T-helper 1 cell treated with Interleukin-12 subunit alpha and Interleukin-12 subunit beta and Interleukin-4 antibody, amounts not matched to agents 30 μg/mL and 1 μg/mL, for 36 hours (primary cell): ENCODE measurements around the gene PTMA.
A peak's percentile ranks its signal among the peaks of the same experiment; 100 is the strongest.
"Not testable (repeated sequence)": the region's sequence is repeated elsewhere in the genome, so short reads cannot be mapped to it uniquely, and the experiment has no call there.

Experiments used
- H3K27ac Mint-ChIP-seq: one replicate; pipeline ENCODE4 v1.8.0; 2021; ENCODE audit warnings: mild to moderate bottlenecking, mixed read lengths
- H3K27me3 Mint-ChIP-seq: one replicate; pipeline ENCODE4 v1.8.0; 2021; ENCODE audit warnings: low read depth, mixed read lengths
- H3K36me3 Mint-ChIP-seq: one replicate; pipeline ENCODE4 v1.8.0; 2021; ENCODE audit warnings: low read depth, mixed read lengths
- H3K4me1 Mint-ChIP-seq: one replicate; pipeline ENCODE4 v1.8.0; 2021; ENCODE audit warnings: low read depth, mixed read lengths
- H3K4me3 Mint-ChIP-seq: one replicate; pipeline ENCODE4 v1.8.0; 2021; ENCODE audit warnings: mild to moderate bottlenecking, moderate library complexity, mixed read lengths
- H3K9me3 Mint-ChIP-seq: one replicate; pipeline ENCODE4 v1.8.0; 2021; ENCODE audit warnings: mixed read lengths

Gene PTMA

DNA sequence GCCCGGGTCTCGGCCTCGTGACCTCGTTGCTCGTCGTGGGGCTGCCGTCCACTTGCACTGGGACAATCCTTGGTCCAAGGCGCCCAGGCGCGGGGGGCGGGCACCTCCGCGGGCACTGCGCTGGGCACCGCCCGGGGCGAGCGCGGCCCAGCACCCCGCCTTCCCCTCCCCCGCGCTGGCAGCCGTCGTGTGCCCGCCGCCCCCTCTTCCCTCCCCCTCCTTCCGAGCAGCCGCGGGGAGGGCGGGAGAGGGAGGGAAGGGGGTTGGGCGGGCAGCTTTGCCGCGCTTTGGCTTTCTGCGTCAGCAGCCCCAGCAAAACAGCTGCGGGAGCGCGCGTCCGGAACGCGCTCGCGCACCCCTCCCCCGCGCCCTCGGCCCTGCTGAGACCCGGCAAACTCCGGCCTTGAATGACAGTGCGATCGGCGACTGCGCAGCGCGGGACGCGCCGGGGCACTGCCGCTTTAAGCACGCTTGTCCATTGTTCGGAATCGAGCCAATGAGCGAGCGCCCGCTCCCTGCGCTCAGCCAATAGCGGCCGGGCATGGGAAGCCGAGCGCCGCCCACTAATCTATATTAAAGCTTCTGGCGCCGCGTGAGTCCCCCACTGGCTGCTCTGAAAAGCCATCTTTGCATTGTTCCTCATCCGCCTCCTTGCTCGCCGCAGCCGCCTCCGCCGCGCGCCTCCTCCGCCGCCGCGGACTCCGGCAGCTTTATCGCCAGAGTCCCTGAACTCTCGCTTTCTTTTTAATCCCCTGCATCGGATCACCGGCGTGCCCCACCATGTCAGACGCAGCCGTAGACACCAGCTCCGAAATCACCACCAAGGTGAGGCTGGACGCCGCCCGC, at the start of gene PTMA:
Gene PTMA, plus strand, starts transcription at position 599 of the 846 bp plus-strand sequence. Its CDS starts 182 bp downstream, at position 781.
- peaks cover 3% of the 10 kb centered on the region for H3K27me3 Mint-ChIP-seq
- H3K4me1 Mint-ChIP-seq = peaks cover 30% of the 10 kb centered on the region
- H3K9me3 Mint-ChIP-seq = no peaks in the 10 kb centered on the region
- peaks cover 29% of the 10 kb centered on the region for H3K36me3 Mint-ChIP-seq
- peak within 1 kb of the TSS; percentile 96 for H3K4me3 Mint-ChIP-seq
- H3K27ac Mint-ChIP-seq = peak within 1 kb of the TSS; percentile 100

DNA sequence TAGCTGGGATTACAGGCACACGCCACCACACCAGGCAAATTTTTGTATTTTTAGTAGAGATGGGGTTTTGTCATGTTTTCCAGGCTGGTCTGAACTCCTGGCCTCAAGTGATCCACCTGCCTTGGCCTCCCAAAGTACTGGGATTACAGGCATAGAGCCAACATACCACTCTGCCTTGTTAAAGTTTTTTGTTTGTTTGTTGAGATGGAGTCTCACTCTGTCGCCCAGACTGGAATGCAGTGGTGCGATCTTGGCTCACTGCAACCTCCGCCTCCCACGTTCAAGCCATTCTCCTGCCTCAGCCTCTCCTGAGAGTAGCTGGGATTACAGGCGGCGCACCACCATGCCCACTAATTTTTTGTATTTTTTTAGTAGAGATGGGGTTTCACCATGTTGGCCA, 48.3 kb upstream of the PTMA start:
- not testable (repeated sequence) for H3K4me3 Mint-ChIP-seq, H3K9me3 Mint-ChIP-seq, H3K36me3 Mint-ChIP-seq, H3K27ac Mint-ChIP-seq, H3K27me3 Mint-ChIP-seq
- H3K4me1 Mint-ChIP-seq = peaks cover 13% of the 10 kb centered on the region

GRCh38 chr2:231660860-231661259, 47.5 kb upstream of the PTMA start:
- no peak overlapping the region for H3K4me3 Mint-ChIP-seq

DNA sequence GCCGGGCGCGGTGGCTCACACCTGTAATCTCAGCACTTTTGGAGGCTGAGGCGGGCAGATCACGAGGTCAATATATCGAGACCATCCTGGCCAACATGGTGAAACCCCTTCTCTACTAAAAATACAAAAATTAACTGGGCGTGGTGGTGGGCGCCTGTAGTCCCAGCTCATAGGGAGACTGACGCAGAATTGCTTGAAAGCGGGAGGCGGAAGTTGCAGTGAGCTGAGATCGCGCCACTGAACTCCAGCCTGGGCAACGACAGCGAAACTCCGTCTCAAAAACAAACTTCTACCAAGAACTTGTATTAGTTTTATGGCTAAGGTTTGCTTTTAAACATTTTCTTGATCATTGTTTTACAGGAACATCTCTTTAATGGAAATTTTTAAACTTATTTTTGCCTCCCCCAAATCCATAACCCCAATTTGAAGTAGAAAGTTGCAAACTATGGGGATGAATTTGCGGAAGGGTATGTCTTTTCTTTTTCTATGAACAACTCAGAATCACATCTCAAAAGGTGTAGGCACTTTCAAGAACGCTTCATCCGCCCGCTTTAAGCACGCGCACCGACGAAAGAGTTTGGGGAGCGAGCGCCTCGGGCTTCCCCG, 46.8 kb upstream of the PTMA start:
- Mint-ChIP-seq H3K27me3 (no peaks in the 10 kb centered on the region), H3K4me1 (peaks cover 10% of the 10 kb centered on the region), H3K4me3 (peak overlapping the region; percentile 65), H3K36me3 (no peaks in the 10 kb centered on the region), H3K9me3 (no peaks in the 10 kb centered on the region), H3K27ac (peak overlapping the region; percentile 96)

More at GRCh38 chr2:231660860-231661259, 47.5 kb upstream of the PTMA start:
- Mint-ChIP-seq H3K27ac (peak overlapping the region; percentile 96), H3K9me3 (no peaks in the 10 kb centered on the region), H3K27me3 (no peaks in the 10 kb centered on the region), H3K4me1 (peaks cover 12% of the 10 kb centered on the region), H3K36me3 (no peaks in the 10 kb centered on the region)

- Mint-ChIP-seq H3K4me1 (peaks cover 10% of the 10 kb centered on the region), H3K4me3 (peak overlapping the region; percentile 65), H3K27me3 (no peaks in the 10 kb centered on the region), H3K9me3 (no peaks in the 10 kb centered on the region), H3K27ac (peak overlapping the region; percentile 96), H3K36me3 (no peaks in the 10 kb centered on the region)
Measured at GRCh38 chr2:231662028-231662810, 46.1 kb upstream of the PTMA start.

GRCh38 chr2:231662811-231663457, 45.4 kb upstream of the PTMA start:
- peak overlapping the region; percentile 96 for H3K27ac Mint-ChIP-seq
- no peaks in the 10 kb centered on the region for H3K27me3 Mint-ChIP-seq
- peak overlapping the region; percentile 20 for H3K4me3 Mint-ChIP-seq
- no peaks in the 10 kb centered on the region for H3K36me3 Mint-ChIP-seq
- peaks cover 10% of the 10 kb centered on the region for H3K4me1 Mint-ChIP-seq
- H3K9me3 Mint-ChIP-seq = no peaks in the 10 kb centered on the region

DNA sequence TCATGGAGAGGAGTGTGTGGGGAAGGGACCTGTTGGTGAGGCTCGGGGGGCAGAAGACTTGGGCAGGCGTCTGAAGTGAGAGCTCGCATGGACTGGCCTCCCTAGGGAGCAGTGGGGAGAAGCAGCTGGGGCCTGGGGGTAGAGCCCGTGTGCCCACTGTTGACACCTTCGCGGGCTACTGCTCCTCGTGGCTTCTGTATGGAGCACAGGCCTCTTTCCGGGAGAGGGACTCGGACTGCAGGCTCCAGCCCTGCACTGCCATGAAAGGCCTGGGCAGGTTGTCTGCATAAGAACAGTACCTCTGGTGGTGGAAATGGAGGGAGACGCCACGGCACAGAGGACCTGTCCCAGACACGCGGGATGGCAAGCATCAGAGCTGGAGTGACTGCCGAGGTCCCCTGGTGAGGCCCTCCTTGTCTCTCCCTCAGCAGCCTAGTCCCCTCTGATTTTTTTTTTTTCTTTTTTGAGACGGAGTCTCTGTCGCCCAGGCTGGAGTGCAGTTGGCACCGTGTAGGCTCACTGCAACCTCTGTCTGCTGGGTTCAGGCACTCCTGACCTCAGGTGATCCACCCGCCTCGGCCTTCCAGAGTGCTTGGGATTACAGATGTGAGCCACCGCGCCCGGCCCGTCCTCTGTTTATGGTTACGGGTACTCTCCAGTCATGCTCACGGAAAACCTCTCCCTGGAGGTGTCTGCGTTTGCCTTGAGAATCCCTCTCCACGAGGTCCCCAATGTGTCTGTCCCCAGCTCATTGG, 44.7 kb upstream of the PTMA start:
- H3K27ac Mint-ChIP-seq = peak overlapping the region; percentile 53
- H3K9me3 Mint-ChIP-seq = no peaks in the 10 kb centered on the region
- H3K4me1 Mint-ChIP-seq = peaks cover 10% of the 10 kb centered on the region
- H3K36me3 Mint-ChIP-seq = no peaks in the 10 kb centered on the region
- no peaks in the 10 kb centered on the region for H3K27me3 Mint-ChIP-seq
- H3K4me3 Mint-ChIP-seq = no peak overlapping the region

DNA sequence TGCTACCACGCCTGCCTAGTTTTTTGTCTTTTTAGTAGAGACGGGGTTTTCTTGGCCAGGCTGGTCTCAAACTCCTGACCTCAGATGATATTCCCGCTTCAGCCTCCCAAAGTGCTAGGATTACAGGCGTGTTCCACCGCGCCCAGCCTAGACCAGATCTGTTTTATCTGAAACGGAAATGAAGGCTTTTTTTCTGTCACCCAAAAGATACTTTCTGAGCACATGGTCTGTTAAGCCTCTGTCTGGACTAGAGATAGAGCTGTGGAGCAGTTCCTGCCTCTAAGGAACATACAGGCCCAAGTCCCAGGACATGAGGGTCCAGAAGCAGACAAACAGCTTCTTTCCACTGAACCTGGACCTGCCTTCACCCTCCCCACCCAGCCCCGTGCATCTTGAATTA, 43.6 kb upstream of the PTMA start:
- H3K4me1 Mint-ChIP-seq = peaks cover 10% of the 10 kb centered on the region

DNA sequence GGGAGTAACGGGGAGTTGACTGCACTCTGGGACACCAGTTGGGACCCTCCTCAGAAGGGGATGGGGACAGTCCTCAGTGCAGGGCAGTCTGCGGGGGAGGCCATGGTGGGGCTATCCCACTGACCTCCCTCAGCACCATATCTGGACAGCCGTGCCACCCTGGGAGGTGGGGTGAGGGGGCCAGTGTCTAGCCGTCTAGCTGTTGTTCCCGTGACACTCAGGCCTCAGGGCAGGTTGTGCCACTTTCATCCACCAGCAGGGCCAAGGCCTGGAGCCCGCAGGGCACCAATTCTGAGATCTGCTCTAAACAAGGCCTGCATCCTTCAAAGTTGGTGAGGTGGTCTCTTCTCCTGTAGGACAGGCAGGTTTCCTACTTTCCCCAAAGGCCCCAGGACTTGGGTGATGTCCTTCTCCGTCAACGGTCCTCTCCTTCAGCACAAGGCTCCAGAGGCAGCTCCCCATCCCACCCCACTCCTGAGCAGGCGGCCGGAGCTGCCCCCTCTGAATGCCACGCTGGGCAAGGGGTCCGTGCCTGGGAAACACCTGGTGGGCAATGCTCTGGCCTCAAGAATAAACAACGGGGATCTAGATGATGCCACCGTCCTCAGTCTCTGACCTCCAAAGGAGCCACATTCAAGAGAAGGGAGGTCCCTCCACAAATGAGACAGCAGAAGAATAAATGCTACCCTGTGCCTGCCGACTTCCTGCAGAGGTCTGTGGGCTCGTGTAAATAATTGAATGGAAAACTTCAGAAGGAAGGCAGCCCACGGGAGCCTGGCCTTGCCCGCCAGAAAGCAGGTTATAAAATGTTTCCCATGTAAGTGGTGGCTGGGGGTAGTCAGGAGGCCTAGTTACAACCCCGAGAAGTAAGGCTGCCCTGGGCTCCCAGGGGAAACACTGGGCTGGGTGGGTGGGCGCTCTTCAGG, 42.8 kb upstream of the PTMA start:
- Mint-ChIP-seq H3K9me3 (no peaks in the 10 kb centered on the region), H3K27me3 (no peaks in the 10 kb centered on the region), H3K36me3 (no peaks in the 10 kb centered on the region), H3K4me1 (peaks cover 10% of the 10 kb centered on the region), H3K27ac (peak overlapping the region; percentile 62), H3K4me3 (no peak overlapping the region)

More for the DNA sequence above, 43.6 kb upstream of the PTMA start:
- H3K27ac Mint-ChIP-seq = no peak overlapping the region
- H3K27me3 Mint-ChIP-seq = no peaks in the 10 kb centered on the region
- no peak overlapping the region for H3K4me3 Mint-ChIP-seq
- H3K9me3 Mint-ChIP-seq = no peaks in the 10 kb centered on the region
- H3K36me3 Mint-ChIP-seq = no peaks in the 10 kb centered on the region

DNA sequence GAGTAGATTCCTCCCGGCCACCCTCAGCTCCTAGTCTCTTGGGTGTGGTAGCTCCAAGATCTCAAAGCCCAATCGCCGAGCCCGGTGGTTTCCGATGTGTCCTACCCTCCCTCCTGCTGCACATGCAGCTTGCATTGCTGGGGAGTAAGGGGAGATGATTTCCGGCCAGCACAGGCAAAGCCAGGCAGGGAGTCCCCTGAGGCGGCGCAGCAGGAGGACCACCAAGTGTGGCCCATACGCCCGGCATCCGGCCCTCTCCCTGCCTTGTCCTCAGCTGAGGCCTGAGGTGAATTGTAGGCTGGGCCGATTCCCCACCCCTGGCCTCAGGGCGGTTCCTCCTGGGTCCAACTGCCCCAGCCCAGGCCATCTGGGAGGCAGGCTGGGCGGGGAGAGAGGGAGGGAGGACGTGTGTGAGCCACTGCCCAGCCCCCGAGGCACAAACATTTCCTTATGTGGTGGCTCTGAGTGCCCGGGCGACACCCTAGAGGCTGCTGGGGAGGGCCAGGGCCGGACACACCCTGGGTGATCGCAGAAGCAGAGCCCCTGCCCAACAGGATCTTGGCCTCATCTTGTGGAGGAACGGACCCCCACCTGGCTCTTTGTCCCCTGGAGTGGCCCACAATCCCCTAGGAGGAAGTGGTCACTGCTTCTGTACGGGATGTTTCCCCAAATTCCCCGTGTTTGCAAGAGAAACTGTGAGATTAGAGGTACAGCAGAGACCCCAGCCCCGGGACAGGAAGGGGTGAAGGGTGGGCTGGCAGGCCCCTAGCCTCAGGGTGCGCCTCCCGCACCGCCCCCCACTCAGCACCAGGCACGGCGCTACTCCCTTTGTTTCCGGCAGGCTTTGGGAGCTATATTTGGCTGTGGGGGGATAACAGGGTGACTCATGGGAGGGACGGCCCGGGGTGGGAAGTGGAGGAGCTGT, 41.9 kb upstream of the PTMA start:
- no peaks in the 10 kb centered on the region for H3K9me3 Mint-ChIP-seq
- peaks cover 10% of the 10 kb centered on the region for H3K4me1 Mint-ChIP-seq
- H3K4me3 Mint-ChIP-seq = no peak overlapping the region
- no peaks in the 10 kb centered on the region for H3K27me3 Mint-ChIP-seq
- no peaks in the 10 kb centered on the region for H3K36me3 Mint-ChIP-seq
- no peak overlapping the region for H3K27ac Mint-ChIP-seq

DNA sequence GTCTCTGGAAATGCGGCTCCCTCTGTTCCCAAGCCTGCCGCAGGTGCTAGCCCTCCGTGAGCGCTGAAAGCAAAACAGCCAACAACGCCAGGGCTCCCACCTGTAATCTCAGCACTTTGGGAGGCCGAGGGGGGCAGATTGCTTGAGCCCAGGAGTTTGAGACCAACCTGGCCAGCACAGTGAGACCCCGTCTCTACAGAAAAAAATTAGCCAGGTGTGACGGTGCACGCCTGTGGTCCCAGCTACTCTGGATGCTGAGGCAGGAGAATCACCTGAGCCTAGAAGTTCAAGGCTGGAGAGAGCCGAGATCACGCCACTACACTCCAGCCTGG, 41.3 kb upstream of the PTMA start:
- Mint-ChIP-seq H3K4me3 (no peak overlapping the region), H3K9me3 (no peaks in the 10 kb centered on the region)

DNA sequence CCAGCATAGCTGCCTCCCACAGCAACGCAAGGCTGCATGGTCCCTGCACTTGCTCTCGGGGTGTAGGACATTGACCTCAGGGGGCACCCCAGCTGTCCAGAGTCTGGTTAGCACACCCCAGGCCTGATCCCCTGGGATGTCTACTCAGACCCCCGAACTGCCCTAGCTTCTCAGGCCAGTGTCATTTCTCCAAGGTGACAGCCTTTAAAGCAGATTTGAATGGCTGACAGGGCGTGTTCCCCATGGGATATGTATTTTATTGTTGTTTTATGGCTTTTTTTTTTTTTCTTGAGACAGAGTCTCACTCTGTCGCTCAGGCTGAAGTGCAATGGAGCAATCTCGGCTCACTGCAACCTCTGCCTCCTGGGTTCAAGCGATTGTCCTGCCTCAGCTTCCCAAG, 40.8 kb upstream of the PTMA start:
- H3K4me1 Mint-ChIP-seq = peaks cover 12% of the 10 kb centered on the region
- no peaks in the 10 kb centered on the region for H3K36me3 Mint-ChIP-seq
- no peak overlapping the region for H3K4me3 Mint-ChIP-seq
- no peaks in the 10 kb centered on the region for H3K27me3 Mint-ChIP-seq
- H3K27ac Mint-ChIP-seq = no peak overlapping the region
- H3K9me3 Mint-ChIP-seq = no peaks in the 10 kb centered on the region

More for the DNA sequence above, 41.3 kb upstream of the PTMA start:
- Mint-ChIP-seq H3K27ac (no peak overlapping the region), H3K4me1 (peaks cover 12% of the 10 kb centered on the region), H3K36me3 (no peaks in the 10 kb centered on the region), H3K27me3 (no peaks in the 10 kb centered on the region)
